ENCODE data around the gene POP4. TPM values are rescaled to one million over a fixed set of nuclear protein-coding genes. Genes with fewer than 3 reads are reported as not detected.
A peak's percentile ranks its signal among the peaks of the same experiment; 100 is the strongest.

The POP4 gene
- total RNA-seq, 5 donors from 2014 or later (not counting 1 experiment from before 2014, with no cell fraction given) = 43.7 to 59.6 (median 55.5) TPM

DNA sequence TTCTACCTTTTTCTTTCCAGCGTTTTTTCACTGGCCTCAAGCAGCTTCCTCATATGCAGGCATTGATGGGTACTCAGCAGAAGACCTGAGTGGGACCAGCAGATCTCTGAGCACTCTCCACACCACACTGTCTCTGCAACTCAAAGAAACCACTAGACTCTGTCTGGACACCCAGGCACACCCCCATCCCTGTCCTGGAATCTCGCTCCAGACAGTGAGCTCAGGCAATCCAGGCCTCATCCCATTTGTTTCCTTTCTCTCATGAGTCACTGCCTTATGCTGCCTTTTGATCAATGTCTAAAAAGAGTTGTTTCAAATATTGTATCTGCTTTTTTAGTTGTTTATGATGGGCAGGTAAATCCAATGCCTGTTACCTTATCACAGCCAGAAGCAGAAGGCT lies 19.7 kb upstream of the POP4 start:
- Mint-ChIP-seq H3K4me1 (peaks cover 7 to 24% (median 17%) of the 10 kb centered on the region in 3 donors), H3K36me3 (no peaks in the 10 kb centered on the region), H3K27me3 (peaks cover 8 to 19% of the 10 kb centered on the region in 2 donors), H3K9me3 (peaks cover 0 to 11% (median 2%) of the 10 kb centered on the region in 3 donors), H3K27ac (peak overlapping the region; percentile 22 to 89), H3K4me3 (no peak overlapping the region)
- ATAC-seq (replicated peaks in 1 of 4) (no peak), DNase-seq (no peak)
- POLR2A ChIA-PET = no interaction called here
- Histone ChIP-seq H3K4me1 (ENCODE audit: control insufficient read depth in 1 of 2, extremely low read depth in 1 of 2, insufficient read depth in 2 of 2, low read length in 2 of 2) (peaks cover 0 to 13% of the 10 kb centered on the region in 2 experiments), H3K27ac (ENCODE audit: low read length) (no peak overlapping the region), H3K27me3 (replicated peaks in 1 of 2; ENCODE audit: control insufficient read depth in 2 of 2, extremely low read depth in 1 of 2, insufficient read depth in 2 of 2, low read length in 1 of 2) (peaks cover 0 to 17% of the 10 kb centered on the region in 2 experiments), H3K36me3 (ENCODE audit: control insufficient read depth in 2 of 2, extremely low read depth in 1 of 2, insufficient read depth in 1 of 2, low read length in 1 of 2) (no peaks in the 10 kb centered on the region), H3K4me3 (ENCODE audit: control insufficient read depth in 1 of 2, extremely low read depth in 1 of 2, low read length in 1 of 2) (no peak overlapping the region), H3K9me3 (no peaks in the 10 kb centered on the region)
- CTCF ChIA-PET = no interaction called here
- WGBS (ENCODE audit: insufficient coverage) = 70% methylated on average over 1 of the region's 2 CpGs

DNA sequence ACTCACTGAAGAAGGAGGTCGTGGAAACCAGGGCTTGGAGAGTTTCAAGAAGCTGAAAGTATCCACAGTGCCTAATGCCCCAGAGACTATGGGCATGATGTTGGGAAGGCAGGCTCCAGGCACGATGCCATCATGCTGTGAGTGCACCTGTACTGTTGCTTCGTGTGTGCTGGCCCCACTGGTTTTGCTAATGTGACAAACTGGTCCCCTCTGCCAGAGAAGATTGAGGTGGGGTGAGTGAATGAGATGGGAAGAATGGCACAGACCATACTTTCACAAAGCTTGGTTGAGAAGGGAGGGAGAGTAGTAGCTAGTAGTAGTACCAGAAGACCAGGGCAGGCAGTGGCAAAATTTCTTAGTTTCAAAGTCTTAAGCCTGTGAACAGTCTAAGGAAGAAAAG lies 19.0 kb upstream of the POP4 start:
- H3K36me3 ChIP-seq (ENCODE audit: control insufficient read depth in 2 of 2, extremely low read depth in 1 of 2, insufficient read depth in 1 of 2, low read length in 1 of 2) = no peaks in the 10 kb centered on the region
- H3K4me1 ChIP-seq (ENCODE audit: control insufficient read depth in 1 of 2, extremely low read depth in 1 of 2, insufficient read depth in 2 of 2, low read length in 2 of 2) = peaks cover 0 to 13% of the 10 kb centered on the region in 2 experiments
- POLR2A ChIA-PET = no interaction called here
- no peak for DNase-seq
- H3K9me3 ChIP-seq = no peaks in the 10 kb centered on the region
- Mint-ChIP-seq H3K9me3 (peaks cover 0 to 8% (median 0%) of the 10 kb centered on the region in 3 donors), H3K27me3 (peaks cover 14 to 24% of the 10 kb centered on the region in 2 donors), H3K4me1 (peaks cover 7 to 24% (median 17%) of the 10 kb centered on the region in 3 donors), H3K36me3 (no peaks in the 10 kb centered on the region), H3K4me3 (no peak overlapping the region), H3K27ac (peak overlapping the region; percentile 88 to 89)
- H3K4me3 ChIP-seq (ENCODE audit: control insufficient read depth in 1 of 2, extremely low read depth in 1 of 2, low read length in 1 of 2) = no peak overlapping the region
- CTCF ChIA-PET = interaction anchor here in 1 of 2 donors (1.4 kb wide), 1 partner anchor 129 kb away, joined by 4 read pairs; no protein-coding TSS in a partner anchor
- peak overlapping the region; percentile 65 for H3K27ac ChIP-seq (ENCODE audit: low read length)
- WGBS (ENCODE audit: insufficient coverage) = 89% methylated on average over 3 of the region's 3 CpGs
- ATAC-seq (replicated peaks in 1 of 4) = peak in 1 of 4 experiments; percentile 5
- H3K27me3 ChIP-seq (replicated peaks in 1 of 2; ENCODE audit: control insufficient read depth in 2 of 2, extremely low read depth in 1 of 2, insufficient read depth in 2 of 2, low read length in 1 of 2) = peaks cover 0 to 17% of the 10 kb centered on the region in 2 experiments

DNA sequence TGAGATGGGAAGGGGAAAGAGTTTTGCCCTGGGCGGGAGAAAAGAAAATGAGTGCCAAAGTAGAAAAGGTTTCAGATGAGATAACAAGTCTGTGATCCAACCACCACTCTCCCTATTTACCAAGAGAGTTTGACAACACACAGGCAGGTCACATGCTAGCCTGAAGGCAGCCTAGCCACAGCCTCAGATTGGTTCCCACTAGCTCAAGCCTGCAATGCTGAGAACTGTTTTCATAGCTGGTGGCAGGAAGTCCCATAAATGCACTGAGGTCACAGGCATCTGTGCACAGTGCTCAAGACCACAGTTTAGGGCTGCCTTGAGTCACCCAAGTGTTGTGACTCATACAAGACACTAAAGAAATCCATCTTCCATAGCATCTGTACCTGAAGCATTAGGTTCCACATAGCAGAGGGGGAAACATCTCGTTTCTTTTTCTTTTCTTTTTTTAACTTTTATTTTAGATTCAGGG lies 18.5 kb upstream of the POP4 start:
- H3K27me3 Mint-ChIP-seq = peaks cover 17 to 27% of the 10 kb centered on the region in 2 donors
- ChIA-PET CTCF (interaction anchor here in 1 of 2 donors (1.4 kb wide), 1 partner anchor 129 kb away, joined by 4 read pairs; no protein-coding TSS in a partner anchor), POLR2A (no interaction called here)
- no peaks in the 10 kb centered on the region for H3K36me3 Mint-ChIP-seq
- Histone ChIP-seq H3K27me3 (replicated peaks in 1 of 2; ENCODE audit: control insufficient read depth in 2 of 2, extremely low read depth in 1 of 2, insufficient read depth in 2 of 2, low read length in 1 of 2) (peaks cover 2 to 17% of the 10 kb centered on the region in 2 experiments), H3K4me3 (ENCODE audit: control insufficient read depth in 1 of 2, extremely low read depth in 1 of 2, low read length in 1 of 2) (no peak overlapping the region), H3K4me1 (ENCODE audit: control insufficient read depth in 1 of 2, extremely low read depth in 1 of 2, insufficient read depth in 2 of 2, low read length in 2 of 2) (peaks cover 0 to 13% of the 10 kb centered on the region in 2 experiments), H3K27ac (ENCODE audit: low read length) (peak overlapping the region; percentile 65), H3K9me3 (no peaks in the 10 kb centered on the region), H3K36me3 (ENCODE audit: control insufficient read depth in 2 of 2, extremely low read depth in 1 of 2, insufficient read depth in 1 of 2, low read length in 1 of 2) (no peaks in the 10 kb centered on the region)
- WGBS (ENCODE audit: insufficient coverage) = no CpG with 5 or more reads among the region's 2 CpGs
- ATAC-seq (replicated peaks in 1 of 4) (peak; percentile 97 to 100 (median 99)), DNase-seq (peak in 31 of 35 experiments; percentile 10 to 77 (median 40))
- peaks cover 7 to 24% (median 17%) of the 10 kb centered on the region in 3 donors for H3K4me1 Mint-ChIP-seq
- H3K9me3 Mint-ChIP-seq = peaks cover 0 to 8% (median 0%) of the 10 kb centered on the region in 3 donors
- H3K4me3 Mint-ChIP-seq = no peak overlapping the region
- peak overlapping the region; percentile 88 to 89 for H3K27ac Mint-ChIP-seq

DNA sequence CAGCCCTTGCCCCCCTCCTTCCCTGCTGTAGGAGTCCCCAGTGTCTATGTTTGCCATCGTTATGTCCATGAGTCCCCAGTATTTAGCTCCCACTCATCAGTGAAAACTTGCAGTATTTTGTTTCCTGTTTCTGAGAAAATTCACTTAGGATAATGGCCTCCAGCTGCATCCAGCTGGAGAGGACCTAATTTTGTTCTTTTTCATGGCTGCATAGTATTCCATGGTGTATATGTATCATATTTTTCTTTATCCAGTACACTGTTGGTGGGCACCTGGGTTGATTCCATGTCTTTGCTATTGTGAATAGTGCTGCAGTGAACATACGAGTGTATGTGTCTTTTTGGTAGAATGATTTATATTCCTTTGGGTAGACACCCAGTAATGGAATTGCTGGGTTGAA lies 18.0 kb upstream of the POP4 start:
- H3K27ac Mint-ChIP-seq = peak overlapping the region; percentile 88 to 89

DNA sequence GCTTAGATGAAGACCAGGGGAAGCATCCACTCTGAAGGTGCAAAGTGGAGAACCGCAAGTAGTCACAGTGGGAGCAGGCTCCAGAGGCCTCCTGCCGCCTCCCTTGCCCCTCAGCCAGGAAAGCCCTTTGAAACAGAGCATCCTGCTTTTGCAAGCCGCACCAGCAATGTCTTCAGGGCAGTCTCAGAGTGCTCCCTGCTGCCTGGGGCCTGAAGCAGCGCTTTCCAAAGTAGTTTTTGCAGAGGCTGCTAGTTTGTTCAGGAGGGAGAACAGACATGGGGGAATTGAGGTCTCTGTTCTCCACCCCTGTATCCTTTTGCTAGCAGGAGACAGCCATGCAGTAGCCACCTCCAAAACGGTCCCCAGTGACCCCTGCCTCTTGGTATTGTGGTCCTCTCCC lies 15.8 kb upstream of the POP4 start:
- CTCF ChIA-PET = no interaction called here
- DNase-seq (no peak), ATAC-seq (replicated peaks in 1 of 4) (no peak)
- H3K4me3 ChIP-seq (ENCODE audit: control insufficient read depth in 1 of 2, extremely low read depth in 1 of 2, low read length in 1 of 2) = no peak overlapping the region
- POLR2A ChIA-PET = no interaction called here
- Mint-ChIP-seq H3K36me3 (no peaks in the 10 kb centered on the region), H3K27ac (no peak overlapping the region), H3K4me3 (no peak overlapping the region), H3K27me3 (peaks cover 34 to 42% of the 10 kb centered on the region in 2 donors), H3K9me3 (peaks cover 0 to 8% (median 0%) of the 10 kb centered on the region in 3 donors), H3K4me1 (peaks cover 7 to 21% (median 17%) of the 10 kb centered on the region in 3 donors)
- H3K27me3 ChIP-seq (replicated peaks in 1 of 2; ENCODE audit: control insufficient read depth in 2 of 2, extremely low read depth in 1 of 2, insufficient read depth in 2 of 2, low read length in 1 of 2) = peaks cover 2 to 28% of the 10 kb centered on the region in 2 experiments
- no peaks in the 10 kb centered on the region for H3K36me3 ChIP-seq (ENCODE audit: control insufficient read depth in 2 of 2, extremely low read depth in 1 of 2, insufficient read depth in 1 of 2, low read length in 1 of 2)
- WGBS (ENCODE audit: insufficient coverage) = 79% methylated on average over 4 of the region's 5 CpGs
- H3K27ac ChIP-seq (ENCODE audit: low read length) = no peak overlapping the region
- H3K4me1 ChIP-seq (ENCODE audit: control insufficient read depth in 1 of 2, extremely low read depth in 1 of 2, insufficient read depth in 2 of 2, low read length in 2 of 2) = peaks cover 0 to 13% of the 10 kb centered on the region in 2 experiments
- no peaks in the 10 kb centered on the region for H3K9me3 ChIP-seq

More for the DNA sequence above, 18.0 kb upstream of the POP4 start:
- Mint-ChIP-seq H3K27me3 (peaks cover 20 to 30% of the 10 kb centered on the region in 2 donors), H3K9me3 (peaks cover 0 to 8% (median 0%) of the 10 kb centered on the region in 3 donors), H3K36me3 (no peaks in the 10 kb centered on the region), H3K4me1 (peaks cover 7 to 24% (median 17%) of the 10 kb centered on the region in 3 donors), H3K4me3 (no peak overlapping the region)
- POLR2A ChIA-PET = no interaction called here
- DNase-seq (no peak), ATAC-seq (replicated peaks in 1 of 4) (no peak)
- WGBS (ENCODE audit: insufficient coverage) = no CpG with 5 or more reads among the region's 2 CpGs
- no peaks in the 10 kb centered on the region for H3K9me3 ChIP-seq
- no peak overlapping the region for H3K4me3 ChIP-seq (ENCODE audit: control insufficient read depth in 1 of 2, extremely low read depth in 1 of 2, low read length in 1 of 2)
- H3K27me3 ChIP-seq (replicated peaks in 1 of 2; ENCODE audit: control insufficient read depth in 2 of 2, extremely low read depth in 1 of 2, insufficient read depth in 2 of 2, low read length in 1 of 2) = peaks cover 2 to 17% of the 10 kb centered on the region in 2 experiments
- H3K36me3 ChIP-seq (ENCODE audit: control insufficient read depth in 2 of 2, extremely low read depth in 1 of 2, insufficient read depth in 1 of 2, low read length in 1 of 2) = no peaks in the 10 kb centered on the region
- H3K4me1 ChIP-seq (ENCODE audit: control insufficient read depth in 1 of 2, extremely low read depth in 1 of 2, insufficient read depth in 2 of 2, low read length in 2 of 2) = peaks cover 0 to 13% of the 10 kb centered on the region in 2 experiments
- H3K27ac ChIP-seq (ENCODE audit: low read length) = peak overlapping the region; percentile 65
- CTCF ChIA-PET = interaction anchor here in 1 of 2 donors (1.4 kb wide), 1 partner anchor 128 kb away, joined by 4 read pairs; no protein-coding TSS in a partner anchor

DNA sequence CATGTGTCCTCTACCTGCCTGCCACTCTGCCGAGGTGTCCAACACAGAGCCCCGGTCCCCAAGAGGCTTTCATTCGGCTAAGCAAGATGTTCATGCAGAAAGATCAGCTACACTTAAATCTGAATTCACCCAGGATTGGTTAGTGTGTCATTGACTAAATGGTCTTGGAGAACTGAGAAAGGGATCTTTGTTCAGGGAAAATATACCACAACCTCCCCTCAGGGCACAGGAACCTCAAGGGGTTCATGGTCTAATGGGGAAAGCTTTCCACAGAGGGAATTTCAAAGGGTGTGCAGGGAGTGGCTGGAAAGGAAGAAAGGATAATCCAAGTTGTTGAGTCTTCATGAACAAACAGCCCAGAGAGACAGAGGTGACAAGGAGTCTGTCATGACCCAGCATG lies 14.4 kb upstream of the POP4 start:
- Histone ChIP-seq H3K36me3 (ENCODE audit: control insufficient read depth in 2 of 2, extremely low read depth in 1 of 2, insufficient read depth in 1 of 2, low read length in 1 of 2) (no peaks in the 10 kb centered on the region), H3K4me1 (ENCODE audit: control insufficient read depth in 1 of 2, extremely low read depth in 1 of 2, insufficient read depth in 2 of 2, low read length in 2 of 2) (peaks cover 0 to 13% of the 10 kb centered on the region in 2 experiments), H3K27me3 (replicated peaks in 1 of 2; ENCODE audit: control insufficient read depth in 2 of 2, extremely low read depth in 1 of 2, insufficient read depth in 2 of 2, low read length in 1 of 2) (peaks cover 2 to 36% of the 10 kb centered on the region in 2 experiments), H3K4me3 (ENCODE audit: control insufficient read depth in 1 of 2, extremely low read depth in 1 of 2, low read length in 1 of 2) (no peak overlapping the region), H3K27ac (ENCODE audit: low read length) (no peak overlapping the region), H3K9me3 (no peaks in the 10 kb centered on the region)
- H3K4me1 Mint-ChIP-seq = peaks cover 7 to 17% (median 15%) of the 10 kb centered on the region in 3 donors
- peaks cover 0 to 8% (median 0%) of the 10 kb centered on the region in 3 donors for H3K9me3 Mint-ChIP-seq
- DNase-seq = no peak
- no CpG with 5 or more reads among the region's 3 CpGs for WGBS (ENCODE audit: insufficient coverage)
- peaks cover 34 to 50% of the 10 kb centered on the region in 2 donors for H3K27me3 Mint-ChIP-seq
- H3K27ac Mint-ChIP-seq = no peak overlapping the region
- no peak overlapping the region for H3K4me3 Mint-ChIP-seq
- no peak for ATAC-seq (replicated peaks in 1 of 4)
- ChIA-PET CTCF (no interaction called here), POLR2A (no interaction called here)
- no peaks in the 10 kb centered on the region for H3K36me3 Mint-ChIP-seq
